ENCODE results near the gene MRPL38. TPM values are rescaled to one million over a fixed set of nuclear protein-coding genes. Genes with fewer than 3 reads are reported as not detected.
A peak's percentile ranks its signal among the peaks of the same experiment; 100 is the strongest.

Gene MRPL38
- total RNA-seq, 2 experiments from 2014 or later, result 112 to 198 TPM

- TF ChIP-seq, protein P1, sequence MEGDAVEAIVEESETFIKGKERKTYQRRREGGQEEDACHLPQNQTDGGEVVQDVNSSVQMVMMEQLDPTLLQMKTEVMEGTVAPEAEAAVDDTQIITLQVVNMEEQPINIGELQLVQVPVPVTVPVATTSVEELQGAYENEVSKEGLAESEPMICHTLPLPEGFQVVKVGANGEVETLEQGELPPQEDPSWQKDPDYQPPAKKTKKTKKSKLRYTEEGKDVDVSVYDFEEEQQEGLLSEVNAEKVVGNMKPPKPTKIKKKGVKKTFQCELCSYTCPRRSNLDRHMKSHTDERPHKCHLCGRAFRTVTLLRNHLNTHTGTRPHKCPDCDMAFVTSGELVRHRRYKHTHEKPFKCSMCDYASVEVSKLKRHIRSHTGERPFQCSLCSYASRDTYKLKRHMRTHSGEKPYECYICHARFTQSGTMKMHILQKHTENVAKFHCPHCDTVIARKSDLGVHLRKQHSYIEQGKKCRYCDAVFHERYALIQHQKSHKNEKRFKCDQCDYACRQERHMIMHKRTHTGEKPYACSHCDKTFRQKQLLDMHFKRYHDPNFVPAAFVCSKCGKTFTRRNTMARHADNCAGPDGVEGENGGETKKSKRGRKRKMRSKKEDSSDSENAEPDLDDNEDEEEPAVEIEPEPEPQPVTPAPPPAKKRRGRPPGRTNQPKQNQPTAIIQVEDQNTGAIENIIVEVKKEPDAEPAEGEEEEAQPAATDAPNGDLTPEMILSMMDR (conservative IDR thresholded peaks at IDR 0.05; ENCODE audit: low read length), result no peak
- TF ChIP-seq EZH2phosphoT487 (IDR thresholded peaks at IDR 0.05; ENCODE audit: borderline replicate concordance, low read depth, low read length), result no peak
- Histone ChIP-seq H3K27ac (ENCODE audit: low read depth, low read length, poor library complexity, severe bottlenecking) (peak overlapping the region; percentile 82), H3K36me3 (ENCODE audit: insufficient read depth, low read length) (0 out of 2 replicates have a peak, but pooled peaks cover 7% of the 10 kb centered on the region), H4K20me1 (ENCODE audit: insufficient read depth, low read length) (no peaks in the 10 kb centered on the region), H3K9me2 (ENCODE audit: insufficient read depth, low read length) (no peaks in the 10 kb centered on the region), H3K4me3 (ENCODE audit: low read depth, low read length, poor library complexity, severe bottlenecking) (peak overlapping the region; percentile 71), H3K79me2 (ENCODE audit: insufficient read depth, low read depth, low read length) (no peaks in the 10 kb centered on the region), H3K9me3 (ENCODE audit: low read length) (no peaks in the 10 kb centered on the region), H3K4me2 (ENCODE audit: low read length) (peak overlapping the region; percentile 91), H2AFZ (ENCODE audit: low read length) (peak overlapping the region; percentile 70), H3K4me1 (ENCODE audit: insufficient read depth, low read length, poor library complexity, severe bottlenecking) (peaks cover 41% of the 10 kb centered on the region)
- DNase-seq (ENCODE audit: low spot score), result peak; percentile 63
- BruUV-seq (replicated peaks), result no TSS peak
- ChIA-PET CTCF (ENCODE audit: unreplicated experiment) (interaction anchor here (0.7 to 1.0 kb wide), 2 partner anchors 19 to 21 kb away, joined by 4 to 5 read pairs; partner anchors contain the start of genes TRIM65 and WBP2), POLR2A (interaction anchor here (0.6 to 3.5 kb wide), 5 partner anchors 12 to 232 kb away, joined by 3 to 28 read pairs (median 5); partner anchors contain the start of gene WBP2)
- intact Hi-C loops (cut with micrococcal nuclease; ENCODE audit: unreplicated experiment), result loop anchor here (1.0 kb wide), 3 partner anchors 19 to 102 kb away; partner anchors contain the start of genes ACOX1, TEN1, TRIM65 and WBP2
Observed at GRCh38 chr17:75876938-75877751, 27.5 kb downstream of the MRPL38 start.

- POLR2A ChIA-PET, result interaction anchor here (0.6 to 3.5 kb wide), 13 partner anchors 9 to 891 kb away, joined by 3 to 28 read pairs (median 5); partner anchors contain the start of gene WBP2
- peak overlapping the region; percentile 70 for H2AFZ ChIP-seq (ENCODE audit: low read length)
- H3K4me1 ChIP-seq (ENCODE audit: insufficient read depth, low read length, poor library complexity, severe bottlenecking), result peaks cover 41% of the 10 kb centered on the region
- TSS peak; percentile 52 for BruUV-seq (replicated peaks)
- no peak for TF ChIP-seq EZH2phosphoT487 (IDR thresholded peaks at IDR 0.05; ENCODE audit: borderline replicate concordance, low read depth, low read length)
- TF ChIP-seq, protein P1 (conservative IDR thresholded peaks at IDR 0.05; ENCODE audit: low read length), result peak; percentile 77
- intact Hi-C loops (cut with micrococcal nuclease; ENCODE audit: unreplicated experiment), result loop anchor here (1.0 kb wide), 3 partner anchors 20 to 103 kb away; partner anchors contain the start of genes ACOX1, TEN1, TRIM65 and WBP2
- H3K9me3 ChIP-seq (ENCODE audit: low read length), result no peaks in the 10 kb centered on the region
- no peaks in the 10 kb centered on the region for H3K9me2 ChIP-seq (ENCODE audit: insufficient read depth, low read length)
- 0 out of 2 replicates have a peak, but pooled peaks cover 7% of the 10 kb centered on the region for H3K36me3 ChIP-seq (ENCODE audit: insufficient read depth, low read length)
- H3K4me2 ChIP-seq (ENCODE audit: low read length), result peak overlapping the region; percentile 91
- peak overlapping the region; percentile 82 for H3K27ac ChIP-seq (ENCODE audit: low read depth, low read length, poor library complexity, severe bottlenecking)
- H3K4me3 ChIP-seq (ENCODE audit: low read depth, low read length, poor library complexity, severe bottlenecking), result peak overlapping the region; percentile 71
- CTCF ChIA-PET (ENCODE audit: unreplicated experiment), result interaction anchor here (0.8 to 1.3 kb wide), 7 partner anchors 12 to 624 kb away, joined by 3 to 5 read pairs (median 4); no protein-coding TSS in a partner anchor
- no peaks in the 10 kb centered on the region for H4K20me1 ChIP-seq (ENCODE audit: insufficient read depth, low read length)
- H3K79me2 ChIP-seq (ENCODE audit: insufficient read depth, low read depth, low read length), result no peaks in the 10 kb centered on the region
- DNase-seq (ENCODE audit: low spot score), result peak; percentile 96
Observed at GRCh38 chr17:75876190-75876937, 28.3 kb downstream of the MRPL38 start.
